A549 treated with Mapracorat at 1 μM for 4 hours (cell line): Measurements from ENCODE around the gene ZNF283. TPM values are rescaled to one million over a fixed set of nuclear protein-coding genes. Genes with fewer than 3 reads are reported as not detected.

Experiments used
- total RNA-seq: library from RNA; stranded (reverse); fragments of 200-300 nt; extraction: Qiagen RNA extraction; gene quantifications from 5 replicates; pipeline ENCODE4 v1.2.3, GENCODE V29; 2022

The ZNF283 gene
- total RNA-seq = 3.3 to 6.1 TPM (median 4.5 TPM) in 5 replicates

DNA sequence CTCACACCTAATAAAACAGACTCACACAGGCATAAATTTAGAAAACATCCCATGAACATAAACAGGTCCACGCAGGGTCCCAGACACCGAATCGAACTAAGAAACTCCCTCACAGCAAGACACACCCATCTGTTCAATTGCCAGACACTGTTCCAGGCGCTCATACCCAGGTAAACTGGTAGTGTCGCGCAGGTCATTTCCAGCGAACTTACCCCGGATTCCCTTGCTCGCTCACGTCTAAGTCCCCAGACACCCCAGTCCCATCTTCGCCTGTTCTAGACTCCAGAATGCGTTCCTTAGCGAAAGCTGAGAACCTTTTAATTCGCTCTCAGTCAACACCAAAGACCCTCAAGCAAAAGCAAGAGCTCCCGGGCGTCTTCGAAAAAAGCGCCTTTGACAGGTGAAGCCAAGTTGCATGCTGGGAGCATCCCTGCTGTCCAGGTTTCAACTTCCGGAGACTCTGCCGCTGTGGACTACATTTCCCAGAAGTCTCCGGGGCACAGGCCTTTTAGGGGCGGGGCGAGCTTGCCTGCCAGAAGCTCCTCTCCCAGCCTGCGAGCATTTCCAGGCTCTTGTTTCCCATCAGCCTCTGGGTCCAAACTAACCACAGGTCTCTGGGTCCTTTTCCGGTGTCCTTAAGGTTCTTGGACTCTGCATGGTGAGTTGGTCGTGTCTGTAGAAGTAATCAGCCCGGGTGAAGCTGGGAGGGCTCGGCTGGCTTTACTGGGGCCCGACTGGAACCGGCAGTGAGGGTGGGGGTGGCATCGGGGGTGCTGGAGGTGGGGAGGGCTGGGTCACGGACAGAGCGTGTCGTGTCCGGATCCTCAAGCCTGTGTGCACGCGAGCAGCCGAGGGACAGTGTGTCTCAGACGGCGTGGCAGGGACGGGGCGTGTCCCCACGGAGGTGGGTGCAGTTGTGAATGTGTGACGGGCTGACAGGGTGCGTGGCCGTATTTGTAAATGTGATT is at the start of gene ZNF283:
Gene ZNF283, plus strand, starts transcription at position 535 of the 968 bp plus-strand sequence. CDS start 6,184 bp downstream, outside the sequence.

GRCh38 chr19:43780706-43781525 is 46.2 kb upstream of the ZNF283 start, which contains the start of gene KCNN4:
KCNN4 (minus strand) TSS chr19:43780973; CDS start chr19:43780861, 112 bp downstream.

DNA sequence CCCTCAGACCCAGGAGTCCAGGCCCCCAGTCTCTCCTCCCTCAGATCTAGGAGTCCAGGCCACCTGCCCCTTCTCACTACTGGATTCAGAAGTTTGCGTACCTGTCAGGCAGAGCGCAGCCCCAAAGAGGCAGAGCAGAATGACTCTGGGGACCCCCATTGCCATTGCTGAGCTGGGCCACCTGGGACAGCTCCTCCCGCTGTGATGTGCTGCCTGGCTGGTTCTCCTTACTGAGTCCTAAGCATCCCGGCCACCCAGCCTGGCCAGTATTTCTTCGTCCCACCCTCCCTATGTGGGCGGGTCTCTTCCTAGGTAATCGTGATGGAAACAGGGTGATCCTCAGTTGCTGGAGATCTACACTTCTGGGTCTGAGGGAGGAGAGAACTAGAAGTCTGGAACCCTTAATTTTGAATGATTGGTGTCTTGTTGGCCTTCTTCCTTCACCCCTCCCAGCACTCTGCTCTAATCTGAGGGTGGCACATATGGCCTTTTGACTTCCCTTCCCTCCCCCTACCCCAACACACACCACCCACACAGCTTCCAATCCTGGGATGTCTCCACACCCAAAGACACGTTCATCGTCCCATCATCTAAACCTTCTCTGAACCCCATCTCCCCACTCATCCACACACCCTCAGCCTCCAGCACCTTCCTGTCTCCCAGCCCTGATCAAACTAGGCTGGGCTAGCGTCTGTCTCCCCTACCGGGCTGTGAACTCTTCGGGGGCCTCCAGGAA is 24.7 kb upstream of the ZNF283 start, which contains the start of gene LYPD5:
Gene LYPD5, minus strand, starts transcription at position 232 of the 736 bp plus-strand sequence. Its CDS starts 67 bp downstream, at position 165.

GRCh38 chr19:43883864-43884263 is 56.7 kb downstream of the ZNF283 start, which contains the start of gene ZNF404:
ZNF404 (minus strand) TSS chr19:43883964.

Other genes with a start within 250 kb of the ZNF283 start
- gene IRGQ, start 231.2 kb upstream of the ZNF283 start, total RNA-seq = 4.5 to 7.6 TPM (median 5.4 TPM) in 5 replicates
- gene ZNF576, start 230.7 kb upstream of the ZNF283 start, total RNA-seq = 14.3 to 22.1 TPM (median 19.7 TPM) in 5 replicates
- gene SRRM5, start 215.2 kb upstream of the ZNF283 start, total RNA-seq = 0.53 to 1.1 TPM (median 0.79 TPM) in 5 replicates
- gene ZNF428, start 207.7 kb upstream of the ZNF283 start, total RNA-seq = 47.6 to 68.1 TPM (median 62.5 TPM) in 5 replicates
- 7.6 to 9.8 TPM (median 9.4 TPM) in 5 replicates for gene CADM4, start 187.5 kb upstream of the ZNF283 start, total RNA-seq
- gene PLAUR, start 157.2 kb upstream of the ZNF283 start, total RNA-seq = 63.3 to 80.4 TPM (median 69.1 TPM) in 5 replicates
- not detected in 5 replicates for gene IRGC, start 111.2 kb upstream of the ZNF283 start, total RNA-seq
- gene SMG9, start 72.4 kb upstream of the ZNF283 start, total RNA-seq = 43.1 to 68.8 TPM (median 61.1 TPM) in 5 replicates
- gene KCNN4, start 46.3 kb upstream of the ZNF283 start, total RNA-seq = 41.5 to 61.0 TPM (median 58.5 TPM) in 5 replicates
- 0.20 to 0.41 TPM (median 0.25 TPM) in 5 replicates for gene LYPD5, start 24.9 kb upstream of the ZNF283 start, total RNA-seq
- gene ZNF404, start 56.6 kb downstream of the ZNF283 start, total RNA-seq = 0.16 to 0.42 TPM (median 0.23 TPM) in 5 replicates
- gene ZNF45, start 108.0 kb downstream of the ZNF283 start, total RNA-seq = 9.7 to 11.6 TPM (median 9.9 TPM) in 5 replicates
- 0.30 to 0.74 TPM (median 0.59 TPM) in 5 replicates for gene ZNF221, start 123.9 kb downstream of the ZNF283 start, total RNA-seq
- 2.3 to 4.3 TPM (median 3.3 TPM) in 5 replicates for gene ZNF155, start 156.9 kb downstream of the ZNF283 start, total RNA-seq
- 2.3 to 3.2 TPM (median 2.5 TPM) in 5 replicates for gene ZNF230, start 175.6 kb downstream of the ZNF283 start, total RNA-seq
- gene ZNF222, start 198.1 kb downstream of the ZNF283 start, total RNA-seq = 2.6 to 5.0 TPM (median 3.8 TPM) in 5 replicates
- gene ZNF223, start 224.7 kb downstream of the ZNF283 start, total RNA-seq = 1.6 to 4.0 TPM (median 3.2 TPM) in 5 replicates
- 0.23 to 0.58 TPM (median 0.36 TPM) in 5 replicates for gene ZNF284, start 244.8 kb downstream of the ZNF283 start, total RNA-seq